ENCODE measurements around the gene INCENP.

INCENP gene

DNA sequence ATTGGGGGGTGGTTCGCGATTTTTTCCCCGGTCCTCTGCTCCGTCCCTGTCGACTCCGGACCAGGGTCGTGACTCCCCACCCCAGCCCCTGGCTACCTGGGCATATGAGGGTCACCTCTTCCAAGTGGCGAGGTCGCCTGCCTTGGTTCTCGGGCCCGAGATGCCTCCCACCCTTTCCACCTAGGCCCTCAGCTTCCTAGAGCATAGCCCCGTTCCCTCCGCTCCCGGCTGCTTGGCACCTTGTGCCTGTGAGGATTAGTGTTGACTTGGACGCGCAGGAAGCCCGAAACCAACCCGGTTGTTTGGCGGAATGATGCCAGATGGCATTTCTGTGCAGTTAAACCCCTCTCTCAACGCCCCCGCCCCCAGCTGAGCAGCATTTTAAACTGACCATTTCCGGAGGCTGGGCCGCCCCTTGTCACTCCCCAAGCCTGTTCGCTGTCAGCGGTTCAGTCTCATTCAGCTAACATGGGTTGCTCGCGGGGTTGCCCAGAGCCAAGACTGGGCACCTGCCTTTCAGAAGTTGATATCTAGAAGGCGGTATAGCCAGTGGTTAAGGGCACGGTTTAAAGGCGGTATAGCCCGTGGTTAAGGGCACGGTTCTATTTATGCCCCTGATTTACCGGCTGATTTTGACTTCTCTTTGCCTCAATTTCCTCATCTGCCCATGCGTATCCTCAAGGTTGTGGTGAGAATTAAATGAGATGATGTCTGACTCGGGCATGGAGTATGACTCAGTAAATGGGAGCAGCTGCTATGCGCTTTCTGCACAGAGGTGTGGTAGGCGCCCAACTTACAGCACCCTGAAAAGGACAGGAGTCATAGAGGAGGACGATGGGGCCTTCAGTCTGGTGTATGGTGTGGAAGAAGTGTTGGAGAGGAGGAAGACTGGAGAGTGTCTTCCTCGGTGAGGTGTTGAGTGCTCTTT, 639 bp downstream of the INCENP start:
- peak; percentile 12 for DNase-seq (ENCODE audit: low spot score)

GRCh38 chr11:62125316-62125715, 1.5 kb downstream of the INCENP start:
- DNase-seq (ENCODE audit: low spot score), result no peak

DNA sequence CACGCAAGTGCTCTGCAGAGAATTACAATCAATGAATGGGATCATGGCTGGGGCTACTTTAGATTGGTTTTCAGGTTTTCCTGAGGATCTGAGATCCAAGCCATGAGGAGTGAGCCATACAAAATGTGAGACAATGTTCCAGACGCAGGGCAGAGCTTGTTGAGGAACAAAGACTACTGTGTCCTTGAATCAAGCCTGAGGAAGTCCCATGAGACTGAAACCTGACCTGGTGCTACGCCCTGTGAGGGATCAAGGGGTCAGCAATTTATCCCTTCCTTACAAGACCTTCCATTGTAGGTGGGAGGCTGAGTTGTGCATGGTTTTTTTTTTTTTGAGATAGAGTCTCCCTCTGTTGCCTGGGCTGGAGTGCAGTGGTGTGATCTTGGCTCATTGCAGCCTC, 2.1 kb downstream of the INCENP start:
- no peak for DNase-seq (ENCODE audit: low spot score)

- DNase-seq (ENCODE audit: low spot score), result no peak
These were observed 3.6 kb downstream of the INCENP start for GRCh38 chr11:62127426-62127825.

- DNase-seq (ENCODE audit: low spot score), result no peak
These were observed 4.3 kb downstream of the INCENP start for GRCh38 chr11:62127941-62128770.

GRCh38 chr11:62128835-62129234, 5.0 kb downstream of the INCENP start:
- DNase-seq (ENCODE audit: low spot score), result no peak

DNA sequence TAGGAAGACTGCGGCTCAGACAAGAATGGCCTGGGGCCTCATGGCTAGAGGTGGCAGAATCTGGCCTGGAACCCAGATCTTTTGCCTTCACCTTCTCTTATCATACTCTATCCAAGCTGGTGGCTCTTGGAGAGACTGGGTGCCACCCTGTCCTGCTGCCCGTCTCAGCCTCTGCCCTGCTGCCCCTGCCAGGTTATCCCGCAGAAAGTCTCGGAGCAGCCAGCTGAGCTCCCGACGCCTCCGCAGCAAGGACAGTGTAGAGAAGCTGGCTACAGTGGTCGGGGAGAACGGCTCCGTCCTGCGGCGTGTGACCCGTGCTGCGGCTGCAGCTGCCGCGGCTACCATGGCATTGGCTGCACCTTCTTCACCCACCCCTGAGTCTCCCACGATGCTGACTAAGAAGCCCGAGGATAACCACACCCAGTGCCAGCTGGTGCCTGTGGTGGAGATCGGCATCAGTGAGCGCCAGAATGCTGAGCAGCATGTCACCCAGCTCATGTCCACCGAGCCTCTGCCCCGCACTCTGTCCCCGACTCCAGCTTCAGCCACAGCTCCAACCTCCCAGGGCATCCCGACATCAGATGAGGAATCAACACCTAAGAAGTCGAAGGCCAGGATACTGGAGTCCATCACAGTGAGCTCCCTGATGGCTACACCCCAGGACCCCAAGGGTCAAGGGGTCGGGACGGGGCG, 5.9 kb downstream of the INCENP start:
- no peak for DNase-seq (ENCODE audit: low spot score)

- DNase-seq (ENCODE audit: low spot score), result no peak
These were observed 6.7 kb downstream of the INCENP start for GRCh38 chr11:62130283-62131169.

GRCh38 chr11:62131170-62131464, 7.3 kb downstream of the INCENP start:
- no peak for DNase-seq (ENCODE audit: low spot score)

- DNase-seq (ENCODE audit: low spot score), result no peak
These were observed 8.4 kb downstream of the INCENP start for GRCh38 chr11:62132191-62132590.

- DNase-seq (ENCODE audit: low spot score), result no peak
These were observed 9.0 kb downstream of the INCENP start for GRCh38 chr11:62132689-62133293.

GRCh38 chr11:62133328-62134065, 9.7 kb downstream of the INCENP start:
- DNase-seq (ENCODE audit: low spot score), result no peak

DNA sequence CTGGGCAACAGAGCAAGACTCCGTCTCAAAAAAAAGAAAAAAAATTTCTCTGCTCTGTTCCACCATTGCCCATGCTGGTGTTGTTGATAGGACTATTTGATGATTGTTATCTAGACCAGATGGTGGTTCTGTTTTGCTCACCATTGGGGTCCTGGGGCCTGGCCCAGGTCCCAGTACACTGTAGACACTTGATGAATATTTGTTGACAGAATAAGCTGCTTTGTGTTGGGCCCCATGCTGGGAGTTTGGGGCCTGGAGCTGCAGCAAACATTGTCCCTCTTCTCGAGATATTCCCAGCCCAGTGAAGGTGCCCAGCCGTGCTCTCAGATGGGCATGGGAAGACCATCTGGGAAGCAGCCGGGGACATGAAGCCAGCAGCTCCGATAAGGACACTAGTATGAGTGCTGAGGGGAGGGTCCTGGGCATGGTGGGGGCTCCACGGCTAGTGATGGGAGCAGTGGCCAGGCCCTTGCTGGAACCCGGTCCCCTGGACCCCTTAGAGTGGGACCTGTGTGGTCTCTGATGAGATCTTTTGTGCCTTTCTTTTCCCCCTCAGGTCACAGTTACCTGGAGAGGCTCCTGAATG, 13.6 kb downstream of the INCENP start:
- DNase-seq (ENCODE audit: low spot score), result no peak

GRCh38 chr11:62137881-62138629, 14.2 kb downstream of the INCENP start:
- no peak for DNase-seq (ENCODE audit: low spot score)

GRCh38 chr11:62138630-62139425, 15.0 kb downstream of the INCENP start:
- DNase-seq (ENCODE audit: low spot score), result no peak

DNA sequence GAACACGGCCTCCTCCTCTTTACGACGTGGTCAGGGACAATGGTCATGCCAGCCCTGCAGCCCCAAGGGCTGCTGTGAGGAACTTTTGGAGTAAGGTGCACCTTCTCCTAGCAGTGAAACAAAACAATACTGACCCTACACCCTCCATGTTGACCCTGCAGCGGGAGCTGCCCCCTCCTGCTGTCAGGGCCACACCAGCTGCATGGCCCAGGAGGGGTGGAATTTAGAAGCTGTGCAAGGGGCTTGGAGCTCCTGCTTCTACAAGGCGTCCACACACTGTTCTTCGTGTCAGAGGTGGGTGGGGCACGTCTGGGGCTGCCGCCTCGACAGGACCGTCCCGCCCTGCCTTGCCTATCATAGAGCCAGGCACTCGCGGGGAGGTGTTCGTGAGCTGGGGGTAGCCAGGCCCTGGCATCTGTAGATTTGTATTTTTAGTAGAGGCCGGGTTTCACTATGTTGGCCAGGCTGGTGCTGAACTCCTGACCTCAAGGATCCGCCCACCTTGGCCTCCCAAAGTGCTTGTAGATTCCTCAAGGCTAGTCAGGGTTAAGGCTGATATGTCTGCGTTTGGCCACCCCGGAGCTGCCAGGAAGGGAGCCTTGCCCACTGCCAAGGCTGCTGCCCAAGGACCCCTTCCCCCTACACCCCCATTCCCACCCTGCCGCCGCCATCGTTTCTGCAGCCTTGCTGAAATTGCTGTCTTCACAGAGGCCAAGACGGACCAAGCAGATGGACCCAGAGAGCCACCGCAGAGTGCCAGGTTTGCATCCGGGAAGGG, 15.9 kb downstream of the INCENP start:
- no peak for DNase-seq (ENCODE audit: low spot score)

- DNase-seq (ENCODE audit: low spot score), result no peak
These were observed 16.7 kb downstream of the INCENP start for GRCh38 chr11:62140304-62141110.
